Measurements from ENCODE around the gene FFAR3. TPM values are rescaled to one million over a fixed set of nuclear protein-coding genes. Genes with fewer than 3 reads are reported as not detected.
"Not testable (repeated sequence)": the region's sequence is repeated elsewhere in the genome, so short reads cannot be mapped to it uniquely, and the experiment has no call there.

The FFAR3 gene
- total RNA-seq, 2 donors from 2014 or later, result 0.27 TPM; not detected in 1

GRCh38 chr19:35352448-35353304, 5.6 kb upstream of the FFAR3 start:
- H3K27me3 ChIP-seq, result no peaks in the 10 kb centered on the region
- DNase-seq, result peak; percentile 74
- no peaks in the 10 kb centered on the region for H3K4me1 ChIP-seq
- no peak overlapping the region for H3K27ac ChIP-seq
- no peaks in the 10 kb centered on the region for H3K9me3 ChIP-seq
- no peak overlapping the region for H3K9ac ChIP-seq (ENCODE audit: low read depth in 2 of 2, low read length in 2 of 2)
- H3K4me3 ChIP-seq, result no peak overlapping the region
- peak; percentile 64 for TF ChIP-seq CTCF (IDR thresholded peaks at IDR 0.05)
- intact Hi-C loops (cut with DNase I), result loop anchor here (2.0 to 10.0 kb wide), 2 partner anchors 116 to 142 kb away; partner anchors contain the start of gene KRTDAP
- no peaks in the 10 kb centered on the region for H3K36me3 ChIP-seq

- no peak for TF ChIP-seq CTCF (IDR thresholded peaks at IDR 0.05)
- Histone ChIP-seq H3K9ac (ENCODE audit: low read depth in 2 of 2, low read length in 2 of 2) (no peak overlapping the region), H3K27ac (no peak overlapping the region), H3K27me3 (no peaks in the 10 kb centered on the region), H3K36me3 (no peaks in the 10 kb centered on the region), H3K4me1 (no peaks in the 10 kb centered on the region), H3K4me3 (no peak overlapping the region), H3K9me3 (no peaks in the 10 kb centered on the region)
- DNase-seq, result no peak
- intact Hi-C loops (cut with DNase I), result loop anchor here (2.0 to 10.0 kb wide), 2 partner anchors 115 to 141 kb away; partner anchors contain the start of gene KRTDAP
Measured at GRCh38 chr19:35353635-35354034, 4.6 kb upstream of the FFAR3 start.

- no peak overlapping the region for H3K27ac ChIP-seq
- intact Hi-C loops (cut with DNase I), result loop anchor here (10.0 kb wide), 1 partner anchor 140 kb away; the partner anchor contains the start of gene KRTDAP
- TF ChIP-seq CTCF (IDR thresholded peaks at IDR 0.05), result no peak
- H3K9me3 ChIP-seq, result no peaks in the 10 kb centered on the region
- no peak overlapping the region for H3K4me3 ChIP-seq
- no peak overlapping the region for H3K9ac ChIP-seq (ENCODE audit: low read depth in 2 of 2, low read length in 2 of 2)
- no peaks in the 10 kb centered on the region for H3K4me1 ChIP-seq
- no peaks in the 10 kb centered on the region for H3K27me3 ChIP-seq
- no peak for DNase-seq
- no peaks in the 10 kb centered on the region for H3K36me3 ChIP-seq
Measured at GRCh38 chr19:35354898-35355297, 3.4 kb upstream of the FFAR3 start.

GRCh38 chr19:35355791-35356460, 2.3 kb upstream of the FFAR3 start:
- H3K36me3 ChIP-seq, result no peaks in the 10 kb centered on the region
- H3K9ac ChIP-seq (ENCODE audit: low read depth in 2 of 2, low read length in 2 of 2), result no peak overlapping the region
- intact Hi-C loops (cut with DNase I), result loop anchor here (10.0 kb wide), 1 partner anchor 139 kb away; the partner anchor contains the start of gene KRTDAP
- H3K4me1 ChIP-seq, result no peaks in the 10 kb centered on the region
- no peak overlapping the region for H3K27ac ChIP-seq
- H3K9me3 ChIP-seq, result no peaks in the 10 kb centered on the region
- H3K27me3 ChIP-seq, result no peaks in the 10 kb centered on the region
- no peak for DNase-seq
- H3K4me3 ChIP-seq, result no peak overlapping the region
- TF ChIP-seq CTCF (IDR thresholded peaks at IDR 0.05), result no peak

GRCh38 chr19:35358834-35359233, 574 bp downstream of the FFAR3 start:
- intact Hi-C loops (cut with DNase I), result loop anchor here (10.0 kb wide), 1 partner anchor 136 kb away; the partner anchor contains the start of gene KRTDAP
- DNase-seq, result not testable (repeated sequence)

GRCh38 chr19:35359395-35359794, 1.1 kb downstream of the FFAR3 start:
- H3K27me3 ChIP-seq; H3K36me3 ChIP-seq; H3K9me3 ChIP-seq; H3K4me1 ChIP-seq; H3K4me3 ChIP-seq; DNase-seq; H3K27ac ChIP-seq; H3K9ac ChIP-seq (ENCODE audit: low read depth in 2 of 2, low read length in 2 of 2): not testable (repeated sequence)
- intact Hi-C loops (cut with DNase I), result loop anchor here (10.0 kb wide), 1 partner anchor 135 kb away; the partner anchor contains the start of gene KRTDAP

More at GRCh38 chr19:35358834-35359233, 574 bp downstream of the FFAR3 start:
- H3K9ac ChIP-seq (ENCODE audit: low read depth in 2 of 2, low read length in 2 of 2); H3K27me3 ChIP-seq; H3K27ac ChIP-seq; H3K36me3 ChIP-seq; H3K9me3 ChIP-seq; H3K4me3 ChIP-seq; H3K4me1 ChIP-seq: not testable (repeated sequence)

- H3K27me3 ChIP-seq; H3K4me3 ChIP-seq; H3K9me3 ChIP-seq; H3K4me1 ChIP-seq; H3K9ac ChIP-seq (ENCODE audit: low read depth in 2 of 2, low read length in 2 of 2); H3K27ac ChIP-seq; DNase-seq; intact Hi-C loops (cut with DNase I); H3K36me3 ChIP-seq: not testable (repeated sequence)
Measured at GRCh38 chr19:35360081-35360480, 1.8 kb downstream of the FFAR3 start.

All from colonic mucosa (tissue), 4 donors.